ENCODE results near the gene KIF12. TPM values are rescaled to one million over a fixed set of nuclear protein-coding genes. Genes with fewer than 3 reads are reported as not detected.

The KIF12 gene
- total and polyA plus RNA-seq, 2 donors (not counting 1 experiment from before 2014, with no cell fraction given), result not detected

- Histone ChIP-seq H3K4me2 (replicated peaks; ENCODE audit: low read depth, low read length, poor library complexity, severe bottlenecking) (no peak overlapping the region), H3K36me3 (replicated peaks in 1 of 2; ENCODE audit: control extremely low read depth in 1 of 2, control insufficient read depth in 1 of 2, extremely low read depth in 1 of 2, insufficient read depth in 2 of 2, low read length in 1 of 2) (no peaks in the 10 kb centered on the region), H3K4me1 (ENCODE audit: control insufficient read depth in 2 of 2, insufficient read depth in 2 of 2, low read length in 2 of 2) (no peaks in the 10 kb centered on the region), H4K20me1 (ENCODE audit: control insufficient read depth, insufficient read depth, low read length, poor library complexity, severe bottlenecking) (no peaks in the 10 kb centered on the region), H3K79me2 (ENCODE audit: control insufficient read depth, insufficient read depth, low read length) (no peaks in the 10 kb centered on the region), H3K9ac (ENCODE audit: low read length) (no peak overlapping the region), H3K9me3 (ENCODE audit: control extremely low read depth in 1 of 3, control insufficient read depth in 2 of 3, insufficient read depth in 1 of 3, low read length in 2 of 3) (peaks cover 0 to 3% (median 0%) of the 10 kb centered on the region in 3 donors), H3K27me3 (replicated peaks in 1 of 4; ENCODE audit: control extremely low read depth in 1 of 4, control insufficient read depth in 3 of 4, insufficient read depth in 4 of 4, low read length in 3 of 4) (peaks cover 0 to 9% (median 0%) of the 10 kb centered on the region in 4 experiments), H2AFZ (ENCODE audit: insufficient read depth, low read depth, low read length, poor library complexity, severe bottlenecking) (no peak overlapping the region), H3K4me3 (ENCODE audit: control extremely low read depth in 1 of 5, extremely low read depth in 1 of 5, insufficient read depth in 1 of 5, low read depth in 2 of 5, low read length in 4 of 5) (no peak overlapping the region), H3K27ac (ENCODE audit: low read length in 2 of 2) (no peak overlapping the region)
- ChIA-PET POLR2A (no interaction called here), CTCF (interaction anchor here (1.1 kb wide), 1 partner anchor 8 kb away, joined by 4 read pairs; no protein-coding TSS in a partner anchor)
- no peak overlapping the region for H3K4me3 Mint-ChIP-seq
- no peaks in the 10 kb centered on the region for H3K9me3 Mint-ChIP-seq (ENCODE audit: insufficient read depth)
- no peak for ATAC-seq (ENCODE audit: low read depth)
- H3K27ac Mint-ChIP-seq, result no peak overlapping the region
- TF ChIP-seq CTCF (IDR thresholded peaks at IDR 0.05) (no peak), EZH2 (IDR thresholded peaks at IDR 0.05; ENCODE audit: borderline replicate concordance, insufficient read depth, low read depth, low read length, poor library complexity, severe bottlenecking) (no peak)
- peaks cover 41% of the 10 kb centered on the region for H3K27me3 Mint-ChIP-seq
- H3K4me1 Mint-ChIP-seq, result no peaks in the 10 kb centered on the region
- intact Hi-C loops (cut with micrococcal nuclease), result no loop called here
- DNase-seq, result no peak
- WGBS (ENCODE audit: insufficient coverage), result 77% methylated on average over 12 of the region's 12 CpGs
Observed at GRCh38 chr9:114116126-114116747, 17.1 kb upstream of the KIF12 start.

GRCh38 chr9:114115654-114116125, 16.6 kb upstream of the KIF12 start:
- Histone ChIP-seq H3K4me2 (replicated peaks; ENCODE audit: low read depth, low read length, poor library complexity, severe bottlenecking) (no peak overlapping the region), H3K79me2 (ENCODE audit: control insufficient read depth, insufficient read depth, low read length) (no peaks in the 10 kb centered on the region), H3K9me3 (ENCODE audit: control extremely low read depth in 1 of 3, control insufficient read depth in 2 of 3, insufficient read depth in 1 of 3, low read length in 2 of 3) (peaks cover 0 to 3% (median 0%) of the 10 kb centered on the region in 3 donors), H2AFZ (ENCODE audit: insufficient read depth, low read depth, low read length, poor library complexity, severe bottlenecking) (no peak overlapping the region), H3K9ac (ENCODE audit: low read length) (no peak overlapping the region), H3K4me1 (ENCODE audit: control insufficient read depth in 2 of 2, insufficient read depth in 2 of 2, low read length in 2 of 2) (no peaks in the 10 kb centered on the region), H3K27ac (ENCODE audit: low read length in 2 of 2) (no peak overlapping the region), H3K4me3 (ENCODE audit: control extremely low read depth in 1 of 5, extremely low read depth in 1 of 5, insufficient read depth in 1 of 5, low read depth in 2 of 5, low read length in 4 of 5) (no peak overlapping the region), H3K27me3 (replicated peaks in 1 of 4; ENCODE audit: control extremely low read depth in 1 of 4, control insufficient read depth in 3 of 4, insufficient read depth in 4 of 4, low read length in 3 of 4) (peaks cover 0 to 9% (median 0%) of the 10 kb centered on the region in 4 experiments), H4K20me1 (ENCODE audit: control insufficient read depth, insufficient read depth, low read length, poor library complexity, severe bottlenecking) (no peaks in the 10 kb centered on the region), H3K36me3 (replicated peaks in 1 of 2; ENCODE audit: control extremely low read depth in 1 of 2, control insufficient read depth in 1 of 2, extremely low read depth in 1 of 2, insufficient read depth in 2 of 2, low read length in 1 of 2) (no peaks in the 10 kb centered on the region)
- Mint-ChIP-seq H3K27ac (no peak overlapping the region), H3K4me1 (no peaks in the 10 kb centered on the region), H3K27me3 (peaks cover 43% of the 10 kb centered on the region), H3K4me3 (no peak overlapping the region), H3K9me3 (ENCODE audit: insufficient read depth) (no peaks in the 10 kb centered on the region)
- ATAC-seq (ENCODE audit: low read depth) (no peak), DNase-seq (no peak)
- CTCF ChIA-PET, result no interaction called here
- TF ChIP-seq CTCF (IDR thresholded peaks at IDR 0.05) (no peak), EZH2 (IDR thresholded peaks at IDR 0.05; ENCODE audit: borderline replicate concordance, insufficient read depth, low read depth, low read length, poor library complexity, severe bottlenecking) (no peak)
- intact Hi-C loops (cut with micrococcal nuclease), result no loop called here
- POLR2A ChIA-PET, result no interaction called here
- WGBS (ENCODE audit: insufficient coverage), result 92% methylated on average over 5 of the region's 9 CpGs
